Measurements from ENCODE around the gene P2RX4. TPM values are rescaled to one million over a fixed set of nuclear protein-coding genes. Genes with fewer than 3 reads are reported as not detected.

P2RX4 gene
- total RNA-seq, 1 experiment from 2014 or later, result 17.1 TPM

- ChIA-PET POLR2A (interaction anchor here (1.2 kb wide), 1 partner anchor 9 kb away, joined by 3 read pairs; no protein-coding TSS in a partner anchor), CTCF (no interaction called here), RAD21 (ENCODE audit: low non-redundant PET in 1 of 2, low total read pairs in 2 of 2, uncharacterized antibody in 2 of 2, unreplicated experiment in 2 of 2) (no interaction called here)
- H2AFZ ChIP-seq (ENCODE audit: low read depth, low read length, poor library complexity, severe bottlenecking), result no peak overlapping the region
- ATAC-seq (no peak), DNase-seq (ENCODE audit: low read depth, low spot score) (no peak)
- TF ChIP-seq CBX3 (IDR thresholded peaks at IDR 0.05; ENCODE audit: low read depth) (no peak), CTCF (IDR thresholded peaks at IDR 0.05 in 2 of 3, conservative IDR thresholded peaks at IDR 0.05 in 1 of 3; ENCODE audit: borderline replicate concordance in 1 of 3, insufficient read depth in 1 of 3, low read depth in 2 of 3, low read length in 2 of 3) (no peak), MAX (IDR thresholded peaks at IDR 0.05) (no peak), CEBPB (IDR thresholded peaks at IDR 0.05; ENCODE audit: low read depth) (no peak), ELF1 (IDR thresholded peaks at IDR 0.05; ENCODE audit: borderline replicate concordance, low read depth) (no peak)
- H3K9me2 ChIP-seq (ENCODE audit: insufficient read depth), result no peaks in the 10 kb centered on the region
- no peak overlapping the region for H3K4me3 ChIP-seq (replicated peaks in 1 of 2; ENCODE audit: low read depth in 1 of 2, low read length in 2 of 2)
- H3K79me2 ChIP-seq (ENCODE audit: insufficient read depth, low read length), result no peaks in the 10 kb centered on the region
- H3K9ac ChIP-seq (ENCODE audit: low read length), result no peak overlapping the region
- H3K27ac ChIP-seq (ENCODE audit: low read depth, low read length), result no peak overlapping the region
- no peak overlapping the region for H3K4me2 ChIP-seq (ENCODE audit: low read length)
- peaks cover 0 to 2% of the 10 kb centered on the region in 2 experiments; a peak in 1 of 4 replicates for H3K4me1 ChIP-seq (ENCODE audit: control insufficient read depth in 1 of 2, insufficient read depth in 2 of 2, low read length in 2 of 2)
- H3K27me3 ChIP-seq (ENCODE audit: insufficient read depth, low read length), result no peaks in the 10 kb centered on the region
- H3K36me3 ChIP-seq (ENCODE audit: control insufficient read depth in 1 of 2, insufficient read depth in 2 of 2, low read length in 2 of 2), result no peaks in the 10 kb centered on the region
- no peaks in the 10 kb centered on the region for H4K20me1 ChIP-seq (ENCODE audit: insufficient read depth)
- no TSS peak for BruUV-seq (replicated peaks)
- intact Hi-C loops (cut with micrococcal nuclease), result no loop called here
- no peaks in the 10 kb centered on the region for H3K9me3 ChIP-seq (ENCODE audit: control insufficient read depth in 1 of 2, insufficient read depth in 1 of 2, low read depth in 1 of 2, low read length in 2 of 2)
These were observed 27.6 kb upstream of the P2RX4 start for GRCh38 chr12:121182222-121182893.

- H3K79me2 ChIP-seq (ENCODE audit: insufficient read depth, low read length), result no peaks in the 10 kb centered on the region
- BruUV-seq (replicated peaks), result no TSS peak
- H4K20me1 ChIP-seq (ENCODE audit: insufficient read depth), result no peaks in the 10 kb centered on the region
- H3K36me3 ChIP-seq (ENCODE audit: control insufficient read depth in 1 of 2, insufficient read depth in 2 of 2, low read length in 2 of 2), result no peaks in the 10 kb centered on the region
- POLR2A ChIA-PET, result no interaction called here
- H3K27me3 ChIP-seq (ENCODE audit: insufficient read depth, low read length), result no peaks in the 10 kb centered on the region
- H3K9me2 ChIP-seq (ENCODE audit: insufficient read depth), result no peaks in the 10 kb centered on the region
- no peak overlapping the region for H2AFZ ChIP-seq (ENCODE audit: low read depth, low read length, poor library complexity, severe bottlenecking)
- H3K9ac ChIP-seq (ENCODE audit: low read length), result no peak overlapping the region
- H3K4me3 ChIP-seq (replicated peaks in 1 of 2; ENCODE audit: low read depth in 1 of 2, low read length in 2 of 2), result no peak overlapping the region
- H3K4me2 ChIP-seq (ENCODE audit: low read length), result no peak overlapping the region
- H3K4me1 ChIP-seq (ENCODE audit: control insufficient read depth in 1 of 2, insufficient read depth in 2 of 2, low read length in 2 of 2), result peaks cover 0 to 2% of the 10 kb centered on the region in 2 experiments; a peak in 1 of 4 replicates
- CTCF ChIA-PET, result no interaction called here
- intact Hi-C loops (cut with micrococcal nuclease), result no loop called here
- RAD21 ChIA-PET (ENCODE audit: low non-redundant PET in 1 of 2, low total read pairs in 2 of 2, uncharacterized antibody in 2 of 2, unreplicated experiment in 2 of 2), result no interaction called here
- H3K27ac ChIP-seq (ENCODE audit: low read depth, low read length), result no peak overlapping the region
- H3K9me3 ChIP-seq (ENCODE audit: control insufficient read depth in 1 of 2, insufficient read depth in 1 of 2, low read depth in 1 of 2, low read length in 2 of 2), result no peaks in the 10 kb centered on the region
- DNase-seq (ENCODE audit: low read depth, low spot score) (no peak), ATAC-seq (no peak)
- TF ChIP-seq TCF7L2 (IDR thresholded peaks at IDR 0.05; ENCODE audit: borderline replicate concordance, extremely low read depth, insufficient read depth, insufficient read length) (no peak), EZH2 (IDR thresholded peaks at IDR 0.05) (no peak), ELF1 (IDR thresholded peaks at IDR 0.05; ENCODE audit: borderline replicate concordance, low read depth) (no peak), ATF3 (IDR thresholded peaks at IDR 0.05) (no peak), POLR2AphosphoS5 (IDR thresholded peaks at IDR 0.05; ENCODE audit: low read depth, low read length) (no peak), MAX (IDR thresholded peaks at IDR 0.05) (no peak), JUND (IDR thresholded peaks at IDR 0.05) (no peak), CTCF (IDR thresholded peaks at IDR 0.05 in 2 of 3, conservative IDR thresholded peaks at IDR 0.05 in 1 of 3; ENCODE audit: borderline replicate concordance in 1 of 3, insufficient read depth in 1 of 3, low read depth in 2 of 3, low read length in 2 of 3) (no peak), CBX3 (IDR thresholded peaks at IDR 0.05; ENCODE audit: low read depth) (no peak), EZH2phosphoT487 (IDR thresholded peaks at IDR 0.05; ENCODE audit: borderline replicate concordance) (no peak), ZFX (IDR thresholded peaks at IDR 0.05) (no peak), YY1 (IDR thresholded peaks at IDR 0.05; ENCODE audit: extremely low read depth, insufficient replicate concordance, low read depth, low read length) (no peak), SRF (IDR thresholded peaks at IDR 0.05; ENCODE audit: low read depth) (no peak), SIN3A (IDR thresholded peaks at IDR 0.05; ENCODE audit: low read depth) (no peak)
These were observed 25.5 kb upstream of the P2RX4 start for GRCh38 chr12:121184425-121184824.

Data from HCT116 (cell line).